Left ventricle myocardium inferior (tissue), 1 donor: ENCODE data around the gene GNB1L. TPM values are rescaled to one million over a fixed set of nuclear protein-coding genes. Genes with fewer than 3 reads are reported as not detected.
A peak's percentile ranks its signal among the peaks of the same experiment; 100 is the strongest.

Source experiments
- DNase-seq: peaks from one replicate; pipeline ENCODE4 v3.0.0-alpha.2; 2020
- H3K27ac ChIP-seq: fragments of 200-600 bp; replicated peaks from 2 replicates; pipeline ENCODE4 v1.8.0; 2021
- H3K27me3 ChIP-seq: fragments of 200-600 bp; 2 replicates; pipeline ENCODE4 v1.8.0; 2021; ENCODE audit warnings: low read depth
- H3K36me3 ChIP-seq: fragments of 200-600 bp; 2 replicates; pipeline ENCODE4 v1.8.0; 2021
- H3K4me1 ChIP-seq: fragments of 200-600 bp; 2 replicates; pipeline ENCODE4 v1.8.0; 2021
- H3K4me3 ChIP-seq: fragments of 200-600 bp; 2 replicates; pipeline ENCODE4 v1.8.0; 2021; ENCODE audit warnings: mild to moderate bottlenecking, moderate library complexity
- H3K9me3 ChIP-seq: fragments of 200-600 bp; replicated peaks from 2 replicates; pipeline ENCODE4 v1.8.0; 2021
- CTCF ChIP-seq: fragments of 200-600 bp; IDR thresholded peaks from 2 replicates; pipeline ENCODE4 v1.8.0; 2021; ENCODE audit warnings: antibody characterized with exemption, mild to moderate bottlenecking, borderline replicate concordance
- intact Hi-C: fragments of 100-400 bp; cut with micrococcal nuclease; formaldehyde crosslinking; loops from one replicate; pipeline ENCODE4 v1.11.0; 2022
- total RNA-seq: library from RNA; stranded (reverse); fragmentation: NEBNext Ultra II Directional; extraction: Animal tissue kit (Norgen Biotek cat#: 25700); gene quantifications from one replicate; pipeline ENCODE4 v1.2.1, GENCODE V29; 2021
- donor health status: DM: no; HTN: yes; CAD: no; lungs with severe emphysema.

GNB1L gene
- total RNA-seq, 1 donor from 2014 or later: 2.9 TPM

GRCh38 chr22:19882446-19883381 lies 28.0 kb upstream of the GNB1L start:
- no peak for TF ChIP-seq CTCF
- intact Hi-C loops: no loop called here
- DNase-seq: no peak
- H3K36me3 ChIP-seq: no peaks in the 10 kb centered on the region
- no peaks in the 10 kb centered on the region for H3K27me3 ChIP-seq
- H3K4me1 ChIP-seq: peaks cover 18% of the 10 kb centered on the region
- peak overlapping the region; percentile 62 for H3K27ac ChIP-seq
- no peak overlapping the region for H3K4me3 ChIP-seq
- H3K9me3 ChIP-seq: no peaks in the 10 kb centered on the region

- H3K27ac ChIP-seq: peak overlapping the region; percentile 66
- H3K4me1 ChIP-seq: peaks cover 17% of the 10 kb centered on the region
- peak; percentile 64 for DNase-seq
- peak overlapping the region; percentile 35 for H3K4me3 ChIP-seq
- intact Hi-C loops: no loop called here
- no peak for TF ChIP-seq CTCF
- no peaks in the 10 kb centered on the region for H3K27me3 ChIP-seq
- no peaks in the 10 kb centered on the region for H3K36me3 ChIP-seq
- no peaks in the 10 kb centered on the region for H3K9me3 ChIP-seq
These were observed 26.3 kb upstream of the GNB1L start for GRCh38 chr22:19880786-19881569.

GRCh38 chr22:19879992-19880785 lies 25.5 kb upstream of the GNB1L start:
- intact Hi-C loops: no loop called here
- DNase-seq: no peak
- Histone ChIP-seq H3K4me3 (peak overlapping the region; percentile 35), H3K9me3 (no peaks in the 10 kb centered on the region), H3K36me3 (no peaks in the 10 kb centered on the region), H3K27ac (peak overlapping the region; percentile 66), H3K4me1 (peaks cover 22% of the 10 kb centered on the region), H3K27me3 (no peaks in the 10 kb centered on the region)
- no peak for TF ChIP-seq CTCF

- Histone ChIP-seq H3K36me3 (no peaks in the 10 kb centered on the region), H3K27ac (no peak overlapping the region), H3K9me3 (no peaks in the 10 kb centered on the region), H3K4me3 (no peak overlapping the region), H3K27me3 (no peaks in the 10 kb centered on the region), H3K4me1 (peaks cover 27% of the 10 kb centered on the region)
- TF ChIP-seq CTCF: no peak
- intact Hi-C loops: no loop called here
- DNase-seq: no peak
These were observed 24.9 kb upstream of the GNB1L start for GRCh38 chr22:19879643-19879991.

GRCh38 chr22:19879246-19879570 lies 24.5 kb upstream of the GNB1L start:
- peaks cover 31% of the 10 kb centered on the region for H3K4me1 ChIP-seq
- intact Hi-C loops: no loop called here
- H3K27me3 ChIP-seq: no peaks in the 10 kb centered on the region
- no peaks in the 10 kb centered on the region for H3K36me3 ChIP-seq
- H3K9me3 ChIP-seq: no peaks in the 10 kb centered on the region
- H3K4me3 ChIP-seq: no peak overlapping the region
- TF ChIP-seq CTCF: no peak
- peak; percentile 6 for DNase-seq
- no peak overlapping the region for H3K27ac ChIP-seq
